B cell (primary cell): ENCODE measurements around the gene MAGI2.

Experiments
- CTCF ChIP-seq: fragments of 200-600 bp; IDR thresholded peaks from one replicate; pipeline ENCODE4 v1.8.0; 2022; ENCODE audit warnings: antibody characterized with exemption, mild to moderate bottlenecking
- EZH2 ChIP-seq: IDR thresholded peaks from 2 replicates; pipeline ENCODE4 v1.6.1; 2012; ENCODE audit warnings: borderline replicate concordance, low read depth, mild to moderate bottlenecking, moderate library complexity, low read length; ENCODE audit not compliant: insufficient read depth, poor library complexity, severe bottlenecking

GRCh38 chr7:79290841-79291497, 162.5 kb downstream of the MAGI2 start:
- TF ChIP-seq CTCF: no peak
- TF ChIP-seq EZH2: no peak
